ENCODE data around the gene PODN.

PODN gene

GRCh38 chr1:53075761-53076163, 13.7 kb downstream of the PODN start:
- DNase-seq = no peak

- DNase-seq = no peak
Measured at GRCh38 chr1:53076165-53076564, 14.2 kb downstream of the PODN start.

GRCh38 chr1:53076721-53077598, 14.9 kb downstream of the PODN start:
- DNase-seq = no peak

- DNase-seq = no peak
Measured at GRCh38 chr1:53077599-53077965, 15.6 kb downstream of the PODN start.

GRCh38 chr1:53078333-53079101, 16.5 kb downstream of the PODN start:
- DNase-seq = no peak

GRCh38 chr1:53079251-53079650, 17.2 kb downstream of the PODN start:
- no peak for DNase-seq

GRCh38 chr1:53080041-53080440, 18.0 kb downstream of the PODN start:
- DNase-seq = no peak

- no peak for DNase-seq
Measured at GRCh38 chr1:53080769-53081168, 18.8 kb downstream of the PODN start.

GRCh38 chr1:53081384-53082066, 19.5 kb downstream of the PODN start:
- no peak for DNase-seq

GRCh38 chr1:53082826-53083455, 20.9 kb downstream of the PODN start:
- DNase-seq = no peak

- no peak for DNase-seq
Measured at GRCh38 chr1:53083636-53084588, 21.9 kb downstream of the PODN start.

- DNase-seq = no peak
Measured at GRCh38 chr1:53084589-53084971, 22.6 kb downstream of the PODN start.

GRCh38 chr1:53085405-53085804, 23.4 kb downstream of the PODN start:
- no peak for DNase-seq

- no peak for DNase-seq
Measured at GRCh38 chr1:53086491-53087070, 24.6 kb downstream of the PODN start.

GRCh38 chr1:53087332-53088285, 25.6 kb downstream of the PODN start:
- no peak for DNase-seq

- DNase-seq = peak; percentile 21
Measured at GRCh38 chr1:53088616-53089300, 26.7 kb downstream of the PODN start.

- DNase-seq = no peak
Measured at GRCh38 chr1:53089478-53090226, 27.6 kb downstream of the PODN start.

- no peak for DNase-seq
Measured at GRCh38 chr1:53090227-53091147, 28.5 kb downstream of the PODN start.

Data from NCI-H446 treated with DMSO at 0.1 percent for 48 hours (cell line).